HG03378 (cell line): Measurements from ENCODE around the gene CYP11A1.

Experiments used
- ATAC-seq: cut with Tn5 transposase; IDR thresholded peaks from one replicate; pipeline ENCODE4 v1.9.1; 2021; ENCODE audit warnings: mild to moderate bottlenecking, moderate library complexity; ENCODE audit not compliant: unreplicated experiment

CYP11A1 gene

GRCh38 chr15:74305687-74306086 lies 61.8 kb downstream of the CYP11A1 start:
- no peak for ATAC-seq

GRCh38 chr15:74304431-74304830 lies 63.0 kb downstream of the CYP11A1 start:
- no peak for ATAC-seq

GRCh38 chr15:74303741-74304309 lies 63.6 kb downstream of the CYP11A1 start:
- no peak for ATAC-seq

- ATAC-seq, result no peak
Measured at GRCh38 chr15:74302821-74303359, 64.6 kb downstream of the CYP11A1 start.

GRCh38 chr15:74301583-74302361 lies 65.7 kb downstream of the CYP11A1 start:
- no peak for ATAC-seq

- ATAC-seq, result no peak
Measured at GRCh38 chr15:74300057-74300795, 67.2 kb downstream of the CYP11A1 start.

GRCh38 chr15:74297887-74298286 lies 69.6 kb downstream of the CYP11A1 start:
- no peak for ATAC-seq

GRCh38 chr15:74295800-74296199 lies 71.6 kb downstream of the CYP11A1 start:
- ATAC-seq, result no peak

- ATAC-seq, result no peak
Measured at GRCh38 chr15:74294010-74294409, 73.4 kb downstream of the CYP11A1 start.

- ATAC-seq, result no peak
Measured at GRCh38 chr15:74293021-74293810, 74.2 kb downstream of the CYP11A1 start.

GRCh38 chr15:74291101-74292071 lies 76.1 kb downstream of the CYP11A1 start:
- no peak for ATAC-seq

- no peak for ATAC-seq
Measured at GRCh38 chr15:74290645-74291044, 76.8 kb downstream of the CYP11A1 start.

GRCh38 chr15:74289671-74290070 lies 77.8 kb downstream of the CYP11A1 start:
- no peak for ATAC-seq
